ENCODE data around the gene NOL4.
"Not testable (repeated sequence)": the region's sequence is repeated elsewhere in the genome, so short reads cannot be mapped to it uniquely, and the experiment has no call there.

The NOL4 gene

DNA sequence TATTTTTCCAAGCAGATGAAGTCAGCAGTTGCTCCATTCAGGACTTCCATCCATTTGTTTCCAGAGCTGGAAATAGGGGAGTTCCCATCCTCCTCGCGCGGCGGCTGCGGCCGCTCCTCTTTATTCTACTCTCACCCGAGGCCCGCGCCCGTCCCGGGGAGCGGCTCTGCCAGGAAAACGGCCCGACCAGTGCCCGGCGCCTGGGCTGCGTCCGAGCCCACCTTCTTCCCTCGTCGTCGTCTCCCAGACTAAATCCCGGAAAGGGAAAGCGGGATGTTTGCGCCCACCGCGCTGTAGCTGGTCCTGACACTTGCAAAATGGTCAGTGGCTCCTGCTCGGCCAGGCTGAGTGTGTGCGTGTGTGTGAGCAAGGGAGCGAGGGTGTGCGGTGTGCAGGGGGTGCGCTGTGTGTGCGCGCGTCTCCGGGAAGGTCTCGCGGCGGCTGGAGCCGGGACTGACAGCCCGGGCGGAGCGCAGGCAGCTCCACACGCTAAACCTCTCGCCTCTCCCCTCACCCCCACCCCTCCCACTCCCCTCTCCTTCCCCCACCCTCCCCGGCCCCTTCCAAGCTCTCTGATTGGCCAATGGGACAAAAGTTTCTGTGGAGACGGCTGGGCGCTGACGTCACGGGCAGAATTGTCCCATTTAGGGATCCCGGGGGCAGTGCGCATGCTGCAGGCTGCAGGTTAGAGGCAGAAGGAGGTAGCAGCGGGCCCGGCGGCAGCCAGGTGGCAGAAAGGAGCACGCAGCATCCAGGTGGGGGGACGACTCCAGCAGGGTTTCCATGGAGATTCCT, at the start of gene NOL4:
Gene NOL4, minus strand, starts transcription at position 491 of the 795 bp plus-strand sequence. CDS start 1,660 bp downstream, outside the sequence.
- peak; percentile 90 for DNase-seq (ENCODE audit: low spot score)

DNA sequence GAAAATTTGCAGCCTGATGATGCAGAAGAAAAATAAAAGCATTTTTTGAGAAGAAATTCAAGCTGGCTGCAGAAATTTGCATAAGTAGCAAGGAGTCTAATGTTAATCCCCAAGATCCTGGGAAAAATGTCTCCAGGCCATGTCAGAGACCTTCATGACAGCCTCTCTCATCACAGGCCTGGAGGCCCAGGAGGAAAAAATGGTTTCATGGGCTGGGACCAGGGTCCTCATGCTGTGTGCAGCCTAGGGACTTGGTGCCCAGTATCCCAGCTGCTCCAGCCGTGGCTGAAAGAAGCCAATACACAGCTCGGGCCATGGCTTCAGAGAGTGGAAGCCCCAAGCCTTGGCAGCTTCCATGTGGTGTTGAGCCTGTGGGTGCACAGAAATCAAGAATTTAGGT, 41.3 kb upstream of the NOL4 start:
- DNase-seq (ENCODE audit: low spot score) = not testable (repeated sequence)

GRCh38 chr18:34261865-34262780, 37.4 kb upstream of the NOL4 start:
- DNase-seq (ENCODE audit: low spot score) = no peak

- DNase-seq (ENCODE audit: low spot score) = no peak
These were observed 33.5 kb upstream of the NOL4 start for GRCh38 chr18:34258176-34258575.

- DNase-seq (ENCODE audit: low spot score) = no peak
These were observed 27.2 kb upstream of the NOL4 start for GRCh38 chr18:34251919-34252318.

DNA sequence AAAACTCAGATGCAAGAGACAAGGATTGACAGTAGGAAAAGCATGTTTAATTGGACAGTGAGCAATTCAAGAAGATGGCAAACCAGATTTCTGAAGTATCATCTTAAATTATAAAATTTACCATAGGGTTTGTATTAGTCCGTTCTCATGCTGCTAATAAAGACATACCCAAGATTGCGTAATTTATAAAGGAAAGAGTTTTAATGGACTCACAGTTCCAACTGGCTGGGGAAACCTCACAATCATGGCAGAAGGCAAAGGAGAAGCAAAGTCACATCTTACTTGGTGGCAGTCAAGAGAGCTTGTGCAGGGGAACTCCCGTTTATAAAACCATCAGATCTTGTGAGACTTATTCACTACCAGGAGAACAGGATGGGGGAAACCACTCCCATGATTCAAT, 24.0 kb upstream of the NOL4 start:
- DNase-seq (ENCODE audit: low spot score) = no peak

GRCh38 chr18:34242739-34243138, 18.0 kb upstream of the NOL4 start:
- DNase-seq (ENCODE audit: low spot score) = no peak

- DNase-seq (ENCODE audit: low spot score) = not testable (repeated sequence)
These were observed 9.2 kb upstream of the NOL4 start for GRCh38 chr18:34233781-34234388.

DNA sequence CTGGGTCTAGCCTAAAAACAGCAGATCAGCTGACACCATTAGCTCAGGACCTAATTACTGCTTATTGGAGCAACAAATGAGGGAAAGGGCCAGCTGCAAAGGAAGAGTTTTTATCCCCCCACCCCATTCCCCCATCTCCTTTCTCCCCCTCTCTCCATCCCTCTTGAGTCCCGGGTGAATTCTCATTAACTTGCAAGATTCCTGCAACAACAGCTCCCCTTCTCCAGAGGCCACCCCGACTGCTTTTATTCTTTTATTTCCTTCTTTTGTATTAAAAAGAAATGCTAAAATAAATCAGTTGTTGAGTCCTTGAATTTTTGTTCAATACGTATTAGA, 473 bp upstream of the NOL4 start:
- DNase-seq (ENCODE audit: low spot score) = no peak

- DNase-seq (ENCODE audit: low spot score) = no peak
These were observed 755 bp downstream of the NOL4 start for GRCh38 chr18:34223893-34224422.

DNA sequence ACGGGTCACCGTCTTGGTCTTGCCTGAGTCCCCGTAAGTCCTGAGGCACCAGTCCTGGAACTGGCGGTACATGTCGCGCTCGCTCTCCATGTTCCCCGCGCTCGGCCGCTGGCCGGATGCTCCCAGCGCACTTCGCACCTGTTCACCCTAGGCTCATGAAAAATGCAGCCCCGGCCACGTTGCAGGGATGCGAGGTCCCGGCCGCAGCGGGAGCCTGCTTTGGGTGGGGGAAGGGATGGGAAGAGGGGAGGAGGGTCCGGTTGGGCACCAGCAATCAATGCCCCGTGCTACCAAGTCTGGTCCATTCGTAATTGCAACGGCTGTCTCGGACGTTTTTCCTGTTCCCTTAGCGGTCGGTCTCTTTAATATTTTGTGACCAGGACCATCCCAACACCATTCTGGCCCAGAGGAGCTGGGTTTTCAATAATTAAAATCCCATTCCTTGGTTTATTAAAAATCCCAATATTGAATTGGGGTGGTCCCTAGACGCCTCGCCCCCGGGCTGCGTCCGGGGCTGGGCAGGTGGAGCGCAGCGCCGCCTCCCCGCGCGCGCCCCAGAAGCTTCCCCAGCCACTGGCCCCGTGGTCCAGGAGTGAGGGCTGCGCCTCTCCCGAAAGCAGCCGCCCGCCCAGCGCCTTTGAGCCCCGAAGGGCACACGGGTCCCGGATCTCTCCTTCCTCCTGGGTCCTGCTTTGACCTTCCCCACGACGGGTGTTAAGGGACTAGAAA, 1.4 kb downstream of the NOL4 start:
- no peak for DNase-seq (ENCODE audit: low spot score)

DNA sequence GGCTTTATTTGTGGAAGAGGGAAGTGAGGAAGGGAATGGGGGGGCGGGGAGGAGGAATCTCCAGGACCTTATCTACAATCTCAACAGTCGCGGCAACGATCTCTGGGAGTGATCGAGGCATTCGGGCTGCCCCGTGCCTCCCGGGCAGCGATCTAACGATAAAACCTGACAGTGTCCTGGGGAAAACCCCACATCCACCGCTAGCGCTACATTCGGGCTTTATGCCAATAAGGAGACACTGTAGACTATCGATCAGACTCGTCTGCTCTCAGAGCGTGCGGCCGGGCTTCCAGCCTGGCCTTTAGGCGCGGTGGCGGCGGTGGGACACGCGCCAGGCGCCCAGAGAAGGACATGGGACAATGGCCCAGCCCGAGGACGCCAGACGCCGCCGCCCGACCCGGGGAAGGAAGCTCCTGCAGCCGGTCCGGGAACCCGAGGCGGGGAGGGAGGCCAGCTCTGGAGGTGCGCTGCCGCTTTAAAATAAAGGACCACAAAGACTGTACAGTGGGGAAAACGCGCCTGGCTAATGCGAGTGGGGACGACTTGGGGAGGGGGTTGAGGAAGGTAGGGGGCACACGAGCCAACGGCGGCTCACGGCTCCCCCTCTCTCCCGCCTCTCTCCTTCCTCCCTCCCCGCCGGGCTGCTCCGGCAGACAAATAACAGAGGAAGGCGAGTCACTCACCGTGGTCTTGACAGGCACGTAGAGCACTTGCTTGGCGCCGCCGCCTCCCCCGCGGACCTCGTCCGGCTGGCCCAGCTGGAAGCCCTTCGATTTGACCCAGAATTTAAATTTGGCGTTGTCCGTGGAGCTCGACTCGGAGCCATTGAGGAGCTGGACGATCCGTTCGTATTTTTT, 2.2 kb downstream of the NOL4 start:
- DNase-seq (ENCODE audit: low spot score) = peak; percentile 39

DNA sequence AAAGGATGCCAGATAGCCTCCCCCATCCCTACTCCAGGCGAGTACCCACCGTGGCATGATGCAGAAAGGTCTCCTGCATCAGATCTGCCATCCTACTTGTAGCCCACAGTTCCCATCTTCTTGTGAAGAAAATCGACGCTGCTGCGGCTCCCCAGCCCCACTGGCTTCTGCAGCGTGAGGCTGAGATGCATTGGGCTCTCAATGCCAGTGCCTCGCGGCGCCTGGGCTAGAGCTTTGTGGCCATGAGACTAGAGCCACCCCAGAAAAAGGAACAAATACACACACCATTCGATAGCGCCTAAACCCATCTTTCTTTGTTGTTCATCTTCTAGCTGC, 2.8 kb downstream of the NOL4 start:
- peak; percentile 57 for DNase-seq (ENCODE audit: low spot score)

- DNase-seq (ENCODE audit: low spot score) = no peak
These were observed 4.5 kb downstream of the NOL4 start for GRCh38 chr18:34220081-34220815.

DNA sequence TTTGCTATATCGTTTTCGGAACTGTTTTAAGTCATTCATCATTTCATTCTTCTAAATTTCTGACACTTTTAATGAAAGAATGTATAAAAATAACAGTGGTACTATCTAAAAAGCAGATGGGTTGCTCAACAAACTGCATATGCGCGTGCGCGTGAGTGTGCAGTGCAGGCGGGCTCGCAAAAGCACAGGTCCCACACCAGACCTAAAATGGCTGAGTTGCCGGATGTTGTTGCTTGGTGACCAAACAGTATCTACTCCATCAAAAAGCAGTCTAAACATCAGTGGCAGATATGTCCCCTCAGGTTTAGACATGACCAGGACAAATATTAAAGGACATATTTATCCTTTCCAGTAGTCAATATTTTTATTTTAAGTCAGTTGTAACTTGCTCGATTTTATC, 5.1 kb downstream of the NOL4 start:
- no peak for DNase-seq (ENCODE audit: low spot score)

DNA sequence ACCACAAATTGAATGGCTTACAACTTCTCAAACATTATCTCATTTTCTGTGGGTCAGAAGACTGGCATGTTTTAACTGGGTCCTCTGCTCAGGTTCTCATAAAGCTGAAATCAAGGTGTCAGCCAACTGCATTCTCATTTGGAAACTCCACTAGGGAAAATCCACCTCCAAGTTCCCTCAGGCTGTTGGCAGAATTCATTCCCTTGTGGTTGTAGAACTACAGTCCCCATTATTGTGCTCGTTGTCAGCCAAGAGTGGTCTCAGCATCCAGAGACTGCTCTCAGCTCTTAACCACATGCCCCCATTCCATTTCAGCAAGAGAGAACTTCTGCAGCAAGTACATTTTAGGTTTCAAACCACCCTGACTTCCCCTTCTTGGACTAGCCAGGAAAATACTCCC, 12.2 kb downstream of the NOL4 start:
- DNase-seq (ENCODE audit: low spot score) = no peak

DNA sequence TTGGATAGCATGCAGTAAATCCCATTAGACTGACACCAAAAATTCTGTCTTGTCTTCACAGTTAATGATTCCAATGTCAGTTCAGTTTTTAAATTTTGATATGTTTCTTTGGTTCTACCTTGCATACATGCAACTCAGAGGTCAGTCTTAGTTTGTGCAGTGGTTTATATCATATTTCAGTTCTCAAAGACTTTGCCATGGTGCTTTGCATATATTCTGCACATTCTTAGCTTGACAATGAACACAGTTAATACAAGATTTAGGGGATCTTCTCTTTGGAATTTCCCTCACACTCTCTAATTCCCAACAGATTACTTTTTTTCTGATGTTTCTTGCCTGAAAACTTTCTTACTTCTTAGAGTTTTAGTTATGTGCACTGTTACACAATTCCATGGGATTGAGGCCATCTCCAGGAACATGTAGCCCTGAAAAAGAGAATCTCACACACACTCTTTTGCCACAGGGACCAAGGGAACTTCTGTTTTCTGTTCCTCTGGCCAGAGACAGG, 17.3 kb downstream of the NOL4 start:
- no peak for DNase-seq (ENCODE audit: low spot score)

- DNase-seq (ENCODE audit: low spot score) = no peak
These were observed 20.8 kb downstream of the NOL4 start for GRCh38 chr18:34203866-34204265.

GRCh38 chr18:34196256-34196655, 28.5 kb downstream of the NOL4 start:
- DNase-seq (ENCODE audit: low spot score) = no peak

GRCh38 chr18:34194239-34194638, 30.5 kb downstream of the NOL4 start:
- no peak for DNase-seq (ENCODE audit: low spot score)

All from putamen (tissue), 1 donor.